Smooth muscle cell (in vitro differentiated cells): ENCODE data around the gene ATOSB. TPM values are rescaled to one million over a fixed set of nuclear protein-coding genes. Genes with fewer than 3 reads are reported as not detected.

ENCODE experiments used
- DNase-seq: peaks from one replicate; lab custom pipeline; 2025; ENCODE audit not compliant: unreplicated experiment; lab: John Stamatoyannopoulos, UW
- H2AFZ ChIP-seq: fragments of 200-600 bp; sonication (generic); 2 replicates; pipeline ENCODE4 v1.6.0; 2016; ENCODE audit warnings: antibody characterized with exemption, low read depth, mild to moderate bottlenecking
- H3F3A ChIP-seq: fragments of 200-600 bp; sonication (generic); 2 replicates; pipeline ENCODE4 v1.6.0; 2017; ENCODE audit warnings: antibody characterized with exemption, low read depth
- H3K27ac ChIP-seq: fragments of 200-600 bp; sonication (generic); 2 replicates; pipeline ENCODE4 v1.5.1; 2016; ENCODE audit warnings: low read depth, mild to moderate bottlenecking
- H3K27me3 ChIP-seq: fragments of 200-600 bp; sonication (generic); 2 replicates; pipeline ENCODE4 v1.6.1; 2016; ENCODE audit warnings: low read depth, mild to moderate bottlenecking
- H3K36me3 ChIP-seq: fragments of 200-600 bp; sonication (generic); 2 replicates; pipeline ENCODE4 v1.5.1; 2016; ENCODE audit warnings: low read depth
- H3K4me1 ChIP-seq: fragments of 200-600 bp; sonication (generic); 2 replicates; pipeline ENCODE4 v1.5.1; 2016; ENCODE audit warnings: low read depth
- H3K4me2 ChIP-seq: fragments of 200-600 bp; sonication (generic); 2 replicates; pipeline ENCODE4 v1.6.0; 2016; ENCODE audit warnings: mild to moderate bottlenecking
- H3K4me3 ChIP-seq: fragments of 200-600 bp; sonication (generic); 2 replicates; pipeline ENCODE4 v1.5.1; 2016; ENCODE audit warnings: mild to moderate bottlenecking
- H3K79me2 ChIP-seq: fragments of 200-600 bp; sonication (generic); 2 replicates; pipeline ENCODE4 v1.6.0; 2016; ENCODE audit warnings: low read depth, mild to moderate bottlenecking
- H3K9ac ChIP-seq: fragments of 200-600 bp; sonication (generic); 2 replicates; pipeline ENCODE4 v1.6.0; 2016; ENCODE audit warnings: low read depth
- H3K9me3 ChIP-seq: fragments of 200-600 bp; sonication (generic); replicated peaks from 2 replicates; pipeline ENCODE4 v1.5.1; 2016; ENCODE audit warnings: low read depth
- H4K20me1 ChIP-seq: fragments of 200-600 bp; sonication (generic); 2 replicates; pipeline ENCODE4 v1.6.0; 2016; ENCODE audit warnings: low read depth
- WGBS: methylation state at CpG from one replicate; pipeline ENCODE4 v1.1.7; 2016; ENCODE audit warnings: low lambda C conversion rate; 5-methylcytosine and 5-hydroxymethylcytosine counted together
- polyA plus RNA-seq: library from polyadenylated mRNA; unstranded; fragments of >200 nt; fragmentation: Nextera tagmentation; extraction: Ambion mirVana; gene quantifications from 2 replicates; pipeline ENCODE4 v1.2.1, GENCODE V29; 2016
- total RNA-seq: library from RNA; depleted of rRNA; stranded (reverse); fragments of >200 nt; gene quantifications from 2 replicates; pipeline ENCODE4 v1.2.3, GENCODE V29; 2014
- TF ChIP-seq, protein P1 (sequence below): fragments of 200-600 bp; sonication (generic); IDR thresholded peaks from 2 replicates; pipeline ENCODE4 v1.5.1; 2017; ENCODE audit warnings: borderline replicate concordance, mild to moderate bottlenecking, antibody characterized with exemption; ENCODE audit not compliant: insufficient read depth, poor library complexity, severe bottlenecking

ATOSB gene
- total and polyA plus RNA-seq, 2 experiments from 2014 or later = 30.2 to 39.9 TPM

GRCh38 chr9:35110327-35110761 is 5.3 kb downstream of the ATOSB start:
- no peaks in the 10 kb centered on the region for H3K27me3 ChIP-seq
- peak overlapping the region; percentile 93 for H3K9ac ChIP-seq
- no peaks in the 10 kb centered on the region for H3K36me3 ChIP-seq
- H3K4me2 ChIP-seq = peak overlapping the region; percentile 95
- TF ChIP-seq, protein P1, sequence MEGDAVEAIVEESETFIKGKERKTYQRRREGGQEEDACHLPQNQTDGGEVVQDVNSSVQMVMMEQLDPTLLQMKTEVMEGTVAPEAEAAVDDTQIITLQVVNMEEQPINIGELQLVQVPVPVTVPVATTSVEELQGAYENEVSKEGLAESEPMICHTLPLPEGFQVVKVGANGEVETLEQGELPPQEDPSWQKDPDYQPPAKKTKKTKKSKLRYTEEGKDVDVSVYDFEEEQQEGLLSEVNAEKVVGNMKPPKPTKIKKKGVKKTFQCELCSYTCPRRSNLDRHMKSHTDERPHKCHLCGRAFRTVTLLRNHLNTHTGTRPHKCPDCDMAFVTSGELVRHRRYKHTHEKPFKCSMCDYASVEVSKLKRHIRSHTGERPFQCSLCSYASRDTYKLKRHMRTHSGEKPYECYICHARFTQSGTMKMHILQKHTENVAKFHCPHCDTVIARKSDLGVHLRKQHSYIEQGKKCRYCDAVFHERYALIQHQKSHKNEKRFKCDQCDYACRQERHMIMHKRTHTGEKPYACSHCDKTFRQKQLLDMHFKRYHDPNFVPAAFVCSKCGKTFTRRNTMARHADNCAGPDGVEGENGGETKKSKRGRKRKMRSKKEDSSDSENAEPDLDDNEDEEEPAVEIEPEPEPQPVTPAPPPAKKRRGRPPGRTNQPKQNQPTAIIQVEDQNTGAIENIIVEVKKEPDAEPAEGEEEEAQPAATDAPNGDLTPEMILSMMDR = no peak
- peak overlapping the region; percentile 80 for H3K4me3 ChIP-seq
- WGBS = 17% methylated on average over 3 of the region's 3 CpGs
- H4K20me1 ChIP-seq = peaks cover 44% of the 10 kb centered on the region
- H3K27ac ChIP-seq = peak overlapping the region; percentile 91
- DNase-seq = no peak
- H3K79me2 ChIP-seq = peaks cover 48% of the 10 kb centered on the region
- H3K4me1 ChIP-seq = peaks cover 22% of the 10 kb centered on the region
- no peak overlapping the region for H2AFZ ChIP-seq
- peaks cover 8% of the 10 kb centered on the region for H3F3A ChIP-seq
- H3K9me3 ChIP-seq = no peaks in the 10 kb centered on the region

GRCh38 chr9:35108946-35109575 is 6.6 kb downstream of the ATOSB start:
- no peak overlapping the region for H2AFZ ChIP-seq
- TF ChIP-seq, protein P1 = no peak
- H3K27ac ChIP-seq = no peak overlapping the region
- H4K20me1 ChIP-seq = peaks cover 44% of the 10 kb centered on the region
- no peak overlapping the region for H3K4me3 ChIP-seq
- H3F3A ChIP-seq = peaks cover 13% of the 10 kb centered on the region
- H3K9ac ChIP-seq = no peak overlapping the region
- no peak for DNase-seq
- WGBS = 60% methylated on average over 8 of the region's 8 CpGs
- H3K4me1 ChIP-seq = peaks cover 22% of the 10 kb centered on the region
- no peaks in the 10 kb centered on the region for H3K36me3 ChIP-seq
- H3K27me3 ChIP-seq = no peaks in the 10 kb centered on the region
- no peaks in the 10 kb centered on the region for H3K9me3 ChIP-seq
- peaks cover 48% of the 10 kb centered on the region for H3K79me2 ChIP-seq
- H3K4me2 ChIP-seq = no peak overlapping the region

- no peaks in the 10 kb centered on the region for H3K27me3 ChIP-seq
- H3K9ac ChIP-seq = no peak overlapping the region
- no peaks in the 10 kb centered on the region for H3K36me3 ChIP-seq
- H3K9me3 ChIP-seq = no peaks in the 10 kb centered on the region
- peaks cover 39% of the 10 kb centered on the region for H4K20me1 ChIP-seq
- 97% methylated on average over 6 of the region's 6 CpGs for WGBS
- TF ChIP-seq, protein P1 = no peak
- H2AFZ ChIP-seq = no peak overlapping the region
- H3K4me1 ChIP-seq = peaks cover 22% of the 10 kb centered on the region
- H3F3A ChIP-seq = peaks cover 15% of the 10 kb centered on the region
- no peak for DNase-seq
- H3K4me3 ChIP-seq = no peak overlapping the region
- H3K79me2 ChIP-seq = peaks cover 45% of the 10 kb centered on the region
- H3K4me2 ChIP-seq = no peak overlapping the region
- H3K27ac ChIP-seq = no peak overlapping the region
Measured at GRCh38 chr9:35108461-35108860, 7.2 kb downstream of the ATOSB start.
